GM23338 (cell line): ENCODE data around the gene EPS8L3. TPM values are rescaled to one million over a fixed set of nuclear protein-coding genes. Genes with fewer than 3 reads are reported as not detected.

Source experiments
- ATAC-seq: fragments of 200-7000 bp; cut with Tn5 transposase; 3 replicates; pipeline ENCODE4 v1.9.1; 2020
- DNase-seq: peaks from one replicate; pipeline ENCODE4 v3.0.0-alpha.2; 2015; ENCODE audit warnings: low spot score
- H2AFZ ChIP-seq: fragments of 200-600 bp; sonication (generic); 2 replicates; pipeline ENCODE4 v1.8.0; 2016; ENCODE audit warnings: antibody characterized with exemption, mild to moderate bottlenecking, moderate library complexity
- H3F3A ChIP-seq: fragments of 200-600 bp; sonication (generic); replicated peaks from 2 replicates; pipeline ENCODE4 v1.8.0; 2017; ENCODE audit warnings: antibody characterized with exemption, mixed run types, low read depth
- H3K27ac ChIP-seq: fragments of 200-600 bp; sonication (generic); 2 replicates; pipeline ENCODE4 v1.6.1; 2016; ENCODE audit warnings: low read depth
- H3K27me3 ChIP-seq: fragments of 200-600 bp; sonication (generic); 2 replicates; pipeline ENCODE4 v1.8.0; 2016; ENCODE audit warnings: mild to moderate bottlenecking, mixed run types, moderate library complexity; ENCODE audit not compliant: insufficient read depth
- H3K36me3 ChIP-seq: fragments of 200-600 bp; sonication (generic); 2 replicates; pipeline ENCODE4 v1.8.0; 2016; ENCODE audit warnings: mild to moderate bottlenecking; ENCODE audit not compliant: insufficient read depth
- H3K4me1 ChIP-seq: fragments of 200-600 bp; sonication (generic); 2 replicates; pipeline ENCODE4 v1.8.0; 2016; ENCODE audit warnings: mild to moderate bottlenecking, moderate library complexity; ENCODE audit not compliant: insufficient read depth
- H3K4me2 ChIP-seq: fragments of 200-600 bp; sonication (generic); 2 replicates; pipeline ENCODE4 v1.7.1; 2017; ENCODE audit warnings: mixed run types
- H3K4me3 ChIP-seq: fragments of 200-600 bp; sonication (generic); 2 replicates; pipeline ENCODE4 v1.6.1; 2016; ENCODE audit warnings: mixed run types
- H3K79me2 ChIP-seq: fragments of 200-600 bp; sonication (generic); replicated peaks from 2 replicates; pipeline ENCODE4 v1.8.0; 2017; ENCODE audit warnings: mild to moderate bottlenecking; ENCODE audit not compliant: insufficient read depth
- H3K9me2 ChIP-seq: fragments of 200-600 bp; sonication (generic); 2 replicates; pipeline ENCODE4 v1.8.0; 2017; ENCODE audit not compliant: insufficient read depth
- H4K20me1 ChIP-seq: fragments of 200-600 bp; sonication (generic); replicated peaks from 2 replicates; pipeline ENCODE4 v1.8.0; 2017; ENCODE audit warnings: mild to moderate bottlenecking; ENCODE audit not compliant: insufficient read depth
- H3K27ac Mint-ChIP-seq: 2 replicates; pipeline ENCODE4 v1.8.0; 2020; ENCODE audit warnings: inconsistent platforms, mild to moderate bottlenecking, moderate library complexity, mixed read lengths
- H3K27me3 Mint-ChIP-seq: 3 replicates; pipeline ENCODE4 v1.8.0; 2022; ENCODE audit warnings: low read depth, mild to moderate bottlenecking, moderate library complexity, mixed read lengths, inconsistent platforms; ENCODE audit not compliant: insufficient read depth, poor library complexity
- H3K36me3 Mint-ChIP-seq: 3 replicates; pipeline ENCODE4 v1.8.0; 2021; ENCODE audit warnings: low read depth, mild to moderate bottlenecking, inconsistent platforms, moderate library complexity, mixed read lengths
- H3K4me1 Mint-ChIP-seq: 3 replicates; pipeline ENCODE4 v1.8.0; 2020; ENCODE audit warnings: mild to moderate bottlenecking, inconsistent platforms, mixed read lengths
- H3K4me3 Mint-ChIP-seq: 3 replicates; pipeline ENCODE4 v1.8.0; 2021; ENCODE audit warnings: moderate library complexity, mild to moderate bottlenecking, inconsistent platforms, mixed read lengths
- H3K9me3 Mint-ChIP-seq: 3 replicates; pipeline ENCODE4 v1.8.0; 2020; ENCODE audit warnings: moderate library complexity, mild to moderate bottlenecking, inconsistent platforms, mixed read lengths
- CREB1 ChIP-seq: fragments of 250-450 bp; sonication (Bioruptor Pico); IDR thresholded peaks from 2 replicates; pipeline ENCODE4 v1.5.0; 2020; ENCODE audit warnings: low read depth, mild to moderate bottlenecking, moderate library complexity
- EZH2 ChIP-seq: fragments of 200-600 bp; sonication (generic); IDR thresholded peaks from one replicate; pipeline ENCODE4 v1.8.0; 2017; ENCODE audit warnings: antibody characterized with exemption, mild to moderate bottlenecking, low read depth; ENCODE audit not compliant: unreplicated experiment
- EZH2phosphoT487 ChIP-seq: fragments of 200-600 bp; sonication (generic); IDR thresholded peaks from one replicate; pipeline ENCODE4 v1.8.1; 2018; ENCODE audit warnings: antibody characterized with exemption; ENCODE audit not compliant: unreplicated experiment
- JUNB ChIP-seq: IDR thresholded peaks from one replicate; pipeline ENCODE4 v1.6.1; 2016; ENCODE audit warnings: antibody characterized with exemption; ENCODE audit not compliant: unreplicated experiment
- NANOG ChIP-seq: IDR thresholded peaks from 2 replicates; pipeline ENCODE4 v1.6.1; 2016; ENCODE audit warnings: antibody characterized with exemption, borderline replicate concordance
- POLR2AphosphoS5 ChIP-seq: IDR thresholded peaks from 2 replicates; pipeline ENCODE4 v1.6.1; 2016; ENCODE audit warnings: antibody characterized with exemption, low read depth
- STAT1 ChIP-seq: IDR thresholded peaks from one replicate; pipeline ENCODE4 v1.6.1; 2016; ENCODE audit warnings: antibody characterized with exemption; ENCODE audit not compliant: unreplicated experiment
- ZNF114 ChIP-seq: fragments of 250-450 bp; sonication (Bioruptor Pico); IDR thresholded peaks from 2 replicates; pipeline ENCODE4 v1.5.0; 2020; ENCODE audit warnings: mild to moderate bottlenecking, moderate library complexity
- ZNF331 ChIP-seq: fragments of 250-450 bp; sonication (Bioruptor Pico); IDR thresholded peaks from 2 replicates; pipeline ENCODE4 v1.5.0; 2020; ENCODE audit warnings: low read depth, mild to moderate bottlenecking, moderate library complexity
- polyA plus RNA-seq: library from polyadenylated mRNA; unstranded; fragments of >200 nt; fragmentation: Nextera tagmentation; extraction: Ambion mirVana; gene quantifications from 2 replicates; pipeline ENCODE4 v1.2.1, GENCODE V29; 2016
- total RNA-seq: library from RNA; depleted of rRNA; stranded (reverse); fragments of >200 nt; shearing (Covaris generic); gene quantifications from 2 replicates; pipeline ENCODE4 v1.2.3, GENCODE V29; 2014
- TF ChIP-seq, protein P1 (sequence below), 2 experiments: fragments of 200-600 bp in 1 of 2; sonication (generic) in 1 of 2; conservative IDR thresholded peaks; 2 replicates each; pipeline versions ENCODE4 v1.5.1 to v1.6.1; 2016 to 2017; ENCODE audit warnings: antibody characterized with exemption in 2 of 2, low read depth in 2 of 2, mild to moderate bottlenecking in 2 of 2, moderate library complexity in 1 of 2
- TF ChIP-seq, protein P2 (sequence below): IDR thresholded peaks from one replicate; pipeline ENCODE4 v1.6.1; 2018; ENCODE audit warnings: antibody characterized with exemption; ENCODE audit not compliant: unreplicated experiment
- TF ChIP-seq, protein P3 (sequence below): IDR thresholded peaks from 2 replicates; pipeline ENCODE4 v1.6.1; 2016; ENCODE audit warnings: antibody characterized with exemption
- TF ChIP-seq, protein P4 (sequence below): fragments of 250-450 bp; sonication (Bioruptor Pico); IDR thresholded peaks from 2 replicates; pipeline ENCODE4 v1.5.0; 2020; ENCODE audit warnings: mild to moderate bottlenecking, moderate library complexity

EPS8L3 gene
- total and polyA plus RNA-seq, 2 experiments from 2014 or later: not detected

DNA sequence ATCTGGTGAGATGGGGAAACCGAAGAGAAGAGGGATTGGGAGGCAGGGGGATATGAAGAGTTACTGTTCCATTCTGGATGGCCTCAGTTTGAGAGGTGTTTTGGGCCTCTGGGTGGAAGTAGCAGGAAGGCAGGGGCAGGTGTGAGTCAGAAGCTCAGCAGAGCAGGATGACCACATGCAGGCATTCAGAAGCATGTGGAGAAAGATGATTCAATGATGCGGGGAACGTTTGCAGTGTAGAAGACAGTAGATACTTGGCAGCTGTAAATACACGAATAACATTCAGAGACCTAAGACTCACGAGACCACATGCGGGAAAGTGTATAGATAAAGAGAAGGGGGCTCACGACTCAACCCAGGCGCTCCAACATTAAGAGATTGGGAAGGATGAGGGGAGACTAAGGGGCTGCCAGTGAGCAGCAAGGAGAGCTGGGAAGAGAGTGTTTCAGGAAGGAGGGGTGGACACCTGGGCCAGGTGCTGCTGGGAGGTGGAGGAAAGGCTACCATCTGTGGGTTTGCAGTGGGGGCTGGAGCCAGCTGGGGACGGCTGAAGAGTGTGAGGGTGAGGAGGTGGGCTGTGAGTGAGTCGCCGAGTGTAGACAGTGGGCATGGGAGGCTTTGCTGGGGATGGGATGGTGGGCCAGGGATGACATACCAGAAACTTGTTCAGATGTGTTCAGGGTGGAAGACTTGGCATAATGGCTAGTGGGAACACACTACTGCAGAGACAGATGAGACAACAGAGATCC is 5.8 kb upstream of the EPS8L3 start:
- no peaks in the 10 kb centered on the region for H3K4me1 Mint-ChIP-seq
- ATAC-seq: no peak

More for the DNA sequence above, 5.8 kb upstream of the EPS8L3 start:
- Histone ChIP-seq H3K79me2 (no peaks in the 10 kb centered on the region), H2AFZ (no peak overlapping the region), H3K36me3 (no peaks in the 10 kb centered on the region), H3K9me2 (no peaks in the 10 kb centered on the region), H3K27ac (no peak overlapping the region), H3K4me1 (no peaks in the 10 kb centered on the region), H3K4me2 (no peak overlapping the region), H3F3A (no peaks in the 10 kb centered on the region), H3K4me3 (no peak overlapping the region), H3K27me3 (no peaks in the 10 kb centered on the region), H4K20me1 (no peaks in the 10 kb centered on the region)
- peaks cover 17% of the 10 kb centered on the region for H3K27me3 Mint-ChIP-seq
- no peak overlapping the region for H3K4me3 Mint-ChIP-seq
- DNase-seq: no peak
- H3K27ac Mint-ChIP-seq: no peak overlapping the region
- TF ChIP-seq EZH2phosphoT487 (no peak), JUNB (no peak), POLR2AphosphoS5 (no peak), NANOG (no peak), STAT1 (no peak), ZNF331 (CRISPR knock-in tag) (no peak), EZH2 (no peak), ZNF114 (CRISPR knock-in tag) (no peak), CREB1 (CRISPR knock-in tag) (no peak)
- TF ChIP-seq, protein P1, sequence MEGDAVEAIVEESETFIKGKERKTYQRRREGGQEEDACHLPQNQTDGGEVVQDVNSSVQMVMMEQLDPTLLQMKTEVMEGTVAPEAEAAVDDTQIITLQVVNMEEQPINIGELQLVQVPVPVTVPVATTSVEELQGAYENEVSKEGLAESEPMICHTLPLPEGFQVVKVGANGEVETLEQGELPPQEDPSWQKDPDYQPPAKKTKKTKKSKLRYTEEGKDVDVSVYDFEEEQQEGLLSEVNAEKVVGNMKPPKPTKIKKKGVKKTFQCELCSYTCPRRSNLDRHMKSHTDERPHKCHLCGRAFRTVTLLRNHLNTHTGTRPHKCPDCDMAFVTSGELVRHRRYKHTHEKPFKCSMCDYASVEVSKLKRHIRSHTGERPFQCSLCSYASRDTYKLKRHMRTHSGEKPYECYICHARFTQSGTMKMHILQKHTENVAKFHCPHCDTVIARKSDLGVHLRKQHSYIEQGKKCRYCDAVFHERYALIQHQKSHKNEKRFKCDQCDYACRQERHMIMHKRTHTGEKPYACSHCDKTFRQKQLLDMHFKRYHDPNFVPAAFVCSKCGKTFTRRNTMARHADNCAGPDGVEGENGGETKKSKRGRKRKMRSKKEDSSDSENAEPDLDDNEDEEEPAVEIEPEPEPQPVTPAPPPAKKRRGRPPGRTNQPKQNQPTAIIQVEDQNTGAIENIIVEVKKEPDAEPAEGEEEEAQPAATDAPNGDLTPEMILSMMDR (conservative IDR thresholded peaks at IDR 0.05; ENCODE audit: low read depth in 2 of 2): no peak
- TF ChIP-seq, protein P2, sequence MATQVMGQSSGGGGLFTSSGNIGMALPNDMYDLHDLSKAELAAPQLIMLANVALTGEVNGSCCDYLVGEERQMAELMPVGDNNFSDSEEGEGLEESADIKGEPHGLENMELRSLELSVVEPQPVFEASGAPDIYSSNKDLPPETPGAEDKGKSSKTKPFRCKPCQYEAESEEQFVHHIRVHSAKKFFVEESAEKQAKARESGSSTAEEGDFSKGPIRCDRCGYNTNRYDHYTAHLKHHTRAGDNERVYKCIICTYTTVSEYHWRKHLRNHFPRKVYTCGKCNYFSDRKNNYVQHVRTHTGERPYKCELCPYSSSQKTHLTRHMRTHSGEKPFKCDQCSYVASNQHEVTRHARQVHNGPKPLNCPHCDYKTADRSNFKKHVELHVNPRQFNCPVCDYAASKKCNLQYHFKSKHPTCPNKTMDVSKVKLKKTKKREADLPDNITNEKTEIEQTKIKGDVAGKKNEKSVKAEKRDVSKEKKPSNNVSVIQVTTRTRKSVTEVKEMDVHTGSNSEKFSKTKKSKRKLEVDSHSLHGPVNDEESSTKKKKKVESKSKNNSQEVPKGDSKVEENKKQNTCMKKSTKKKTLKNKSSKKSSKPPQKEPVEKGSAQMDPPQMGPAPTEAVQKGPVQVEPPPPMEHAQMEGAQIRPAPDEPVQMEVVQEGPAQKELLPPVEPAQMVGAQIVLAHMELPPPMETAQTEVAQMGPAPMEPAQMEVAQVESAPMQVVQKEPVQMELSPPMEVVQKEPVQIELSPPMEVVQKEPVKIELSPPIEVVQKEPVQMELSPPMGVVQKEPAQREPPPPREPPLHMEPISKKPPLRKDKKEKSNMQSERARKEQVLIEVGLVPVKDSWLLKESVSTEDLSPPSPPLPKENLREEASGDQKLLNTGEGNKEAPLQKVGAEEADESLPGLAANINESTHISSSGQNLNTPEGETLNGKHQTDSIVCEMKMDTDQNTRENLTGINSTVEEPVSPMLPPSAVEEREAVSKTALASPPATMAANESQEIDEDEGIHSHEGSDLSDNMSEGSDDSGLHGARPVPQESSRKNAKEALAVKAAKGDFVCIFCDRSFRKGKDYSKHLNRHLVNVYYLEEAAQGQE: no peak
- TF ChIP-seq, protein P3, sequence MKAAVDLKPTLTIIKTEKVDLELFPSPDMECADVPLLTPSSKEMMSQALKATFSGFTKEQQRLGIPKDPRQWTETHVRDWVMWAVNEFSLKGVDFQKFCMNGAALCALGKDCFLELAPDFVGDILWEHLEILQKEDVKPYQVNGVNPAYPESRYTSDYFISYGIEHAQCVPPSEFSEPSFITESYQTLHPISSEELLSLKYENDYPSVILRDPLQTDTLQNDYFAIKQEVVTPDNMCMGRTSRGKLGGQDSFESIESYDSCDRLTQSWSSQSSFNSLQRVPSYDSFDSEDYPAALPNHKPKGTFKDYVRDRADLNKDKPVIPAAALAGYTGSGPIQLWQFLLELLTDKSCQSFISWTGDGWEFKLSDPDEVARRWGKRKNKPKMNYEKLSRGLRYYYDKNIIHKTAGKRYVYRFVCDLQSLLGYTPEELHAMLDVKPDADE: no peak
- TF ChIP-seq, protein P4, sequence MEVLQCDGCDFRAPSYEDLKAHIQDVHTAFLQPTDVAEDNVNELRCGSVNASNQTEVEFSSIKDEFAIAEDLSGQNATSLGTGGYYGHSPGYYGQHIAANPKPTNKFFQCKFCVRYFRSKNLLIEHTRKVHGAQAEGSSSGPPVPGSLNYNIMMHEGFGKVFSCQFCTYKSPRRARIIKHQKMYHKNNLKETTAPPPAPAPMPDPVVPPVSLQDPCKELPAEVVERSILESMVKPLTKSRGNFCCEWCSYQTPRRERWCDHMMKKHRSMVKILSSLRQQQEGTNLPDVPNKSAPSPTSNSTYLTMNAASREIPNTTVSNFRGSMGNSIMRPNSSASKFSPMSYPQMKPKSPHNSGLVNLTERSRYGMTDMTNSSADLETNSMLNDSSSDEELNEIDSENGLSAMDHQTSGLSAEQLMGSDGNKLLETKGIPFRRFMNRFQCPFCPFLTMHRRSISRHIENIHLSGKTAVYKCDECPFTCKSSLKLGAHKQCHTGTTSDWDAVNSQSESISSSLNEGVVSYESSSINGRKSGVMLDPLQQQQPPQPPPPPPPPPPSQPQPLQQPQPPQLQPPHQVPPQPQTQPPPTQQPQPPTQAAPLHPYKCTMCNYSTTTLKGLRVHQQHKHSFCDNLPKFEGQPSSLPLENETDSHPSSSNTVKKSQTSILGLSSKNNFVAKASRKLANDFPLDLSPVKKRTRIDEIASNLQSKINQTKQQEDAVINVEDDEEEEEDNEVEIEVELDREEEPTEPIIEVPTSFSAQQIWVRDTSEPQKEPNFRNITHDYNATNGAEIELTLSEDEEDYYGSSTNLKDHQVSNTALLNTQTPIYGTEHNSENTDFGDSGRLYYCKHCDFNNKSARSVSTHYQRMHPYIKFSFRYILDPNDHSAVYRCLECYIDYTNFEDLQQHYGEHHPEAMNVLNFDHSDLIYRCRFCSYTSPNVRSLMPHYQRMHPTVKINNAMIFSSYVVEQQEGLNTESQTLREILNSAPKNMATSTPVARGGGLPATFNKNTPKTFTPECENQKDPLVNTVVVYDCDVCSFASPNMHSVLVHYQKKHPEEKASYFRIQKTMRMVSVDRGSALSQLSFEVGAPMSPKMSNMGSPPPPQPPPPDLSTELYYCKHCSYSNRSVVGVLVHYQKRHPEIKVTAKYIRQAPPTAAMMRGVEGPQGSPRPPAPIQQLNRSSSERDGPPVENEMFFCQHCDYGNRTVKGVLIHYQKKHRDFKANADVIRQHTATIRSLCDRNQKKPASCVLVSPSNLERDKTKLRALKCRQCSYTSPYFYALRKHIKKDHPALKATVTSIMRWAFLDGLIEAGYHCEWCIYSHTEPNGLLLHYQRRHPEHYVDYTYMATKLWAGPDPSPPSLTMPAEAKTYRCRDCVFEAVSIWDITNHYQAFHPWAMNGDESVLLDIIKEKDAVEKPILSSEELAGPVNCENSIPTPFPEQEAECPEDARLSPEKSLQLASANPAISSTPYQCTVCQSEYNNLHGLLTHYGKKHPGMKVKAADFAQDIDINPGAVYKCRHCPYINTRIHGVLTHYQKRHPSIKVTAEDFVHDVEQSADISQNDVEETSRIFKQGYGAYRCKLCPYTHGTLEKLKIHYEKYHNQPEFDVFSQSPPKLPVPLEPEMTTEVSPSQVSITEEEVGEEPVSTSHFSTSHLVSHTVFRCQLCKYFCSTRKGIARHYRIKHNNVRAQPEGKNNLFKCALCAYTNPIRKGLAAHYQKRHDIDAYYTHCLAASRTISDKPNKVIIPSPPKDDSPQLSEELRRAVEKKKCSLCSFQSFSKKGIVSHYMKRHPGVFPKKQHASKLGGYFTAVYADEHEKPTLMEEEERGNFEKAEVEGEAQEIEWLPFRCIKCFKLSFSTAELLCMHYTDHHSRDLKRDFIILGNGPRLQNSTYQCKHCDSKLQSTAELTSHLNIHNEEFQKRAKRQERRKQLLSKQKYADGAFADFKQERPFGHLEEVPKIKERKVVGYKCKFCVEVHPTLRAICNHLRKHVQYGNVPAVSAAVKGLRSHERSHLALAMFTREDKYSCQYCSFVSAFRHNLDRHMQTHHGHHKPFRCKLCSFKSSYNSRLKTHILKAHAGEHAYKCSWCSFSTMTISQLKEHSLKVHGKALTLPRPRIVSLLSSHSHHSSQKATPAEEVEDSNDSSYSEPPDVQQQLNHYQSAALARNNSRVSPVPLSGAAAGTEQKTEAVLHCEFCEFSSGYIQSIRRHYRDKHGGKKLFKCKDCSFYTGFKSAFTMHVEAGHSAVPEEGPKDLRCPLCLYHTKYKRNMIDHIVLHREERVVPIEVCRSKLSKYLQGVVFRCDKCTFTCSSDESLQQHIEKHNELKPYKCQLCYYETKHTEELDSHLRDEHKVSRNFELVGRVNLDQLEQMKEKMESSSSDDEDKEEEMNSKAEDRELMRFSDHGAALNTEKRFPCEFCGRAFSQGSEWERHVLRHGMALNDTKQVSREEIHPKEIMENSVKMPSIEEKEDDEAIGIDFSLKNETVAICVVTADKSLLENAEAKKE: no peak
- no peaks in the 10 kb centered on the region for H3K9me3 Mint-ChIP-seq
- no peaks in the 10 kb centered on the region for H3K36me3 Mint-ChIP-seq
